DMS153 (cell line): ENCODE data around the gene S100B.

Source experiments
- DNase-seq: peaks from one replicate; lab custom pipeline; 2025; lab: John Stamatoyannopoulos, UW

The S100B gene

DNA sequence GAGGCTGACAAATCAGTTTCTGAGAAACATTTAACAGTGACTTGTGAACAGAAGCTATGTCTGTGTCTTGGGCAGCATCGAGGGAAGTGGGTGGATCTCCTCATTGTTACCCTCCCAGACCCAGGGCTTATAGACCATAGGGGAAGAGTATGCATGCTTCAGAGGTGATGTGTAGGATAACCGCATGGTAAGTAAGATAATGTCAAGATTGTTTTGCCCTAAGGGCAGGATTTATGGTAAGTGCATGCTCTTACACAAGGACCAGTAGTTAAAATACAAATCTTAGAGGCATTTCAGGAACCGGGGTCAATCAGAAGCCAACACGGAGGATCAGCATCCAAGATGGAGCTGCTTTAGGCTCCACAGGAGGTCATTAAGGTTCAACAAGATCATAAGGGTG, 22.8 kb upstream of the S100B start:
- DNase-seq = no peak

GRCh38 chr21:46626975-46627501, 22.2 kb upstream of the S100B start:
- DNase-seq = no peak

DNA sequence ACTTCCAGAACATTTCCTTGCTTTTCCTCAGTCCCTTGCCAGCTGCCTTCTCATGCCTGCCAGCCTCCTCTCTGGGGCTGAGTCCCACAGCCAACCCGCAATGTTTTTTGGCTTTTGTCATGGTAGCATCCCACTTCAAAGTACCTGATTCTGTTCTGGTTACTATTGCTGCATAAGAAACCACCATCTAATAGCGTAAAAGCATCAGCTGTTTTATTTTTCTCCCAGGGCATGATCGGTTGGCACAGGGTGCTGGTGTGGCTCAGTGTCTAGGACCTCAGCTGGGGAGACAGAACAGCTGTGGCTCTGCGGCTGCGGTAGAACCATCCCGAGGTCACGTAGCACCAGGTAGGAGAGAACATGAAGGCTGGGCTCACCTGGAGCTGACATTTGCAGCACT, 21.7 kb upstream of the S100B start:
- DNase-seq = no peak

- DNase-seq = no peak
Measured at GRCh38 chr21:46625759-46626158, 20.9 kb upstream of the S100B start.

DNA sequence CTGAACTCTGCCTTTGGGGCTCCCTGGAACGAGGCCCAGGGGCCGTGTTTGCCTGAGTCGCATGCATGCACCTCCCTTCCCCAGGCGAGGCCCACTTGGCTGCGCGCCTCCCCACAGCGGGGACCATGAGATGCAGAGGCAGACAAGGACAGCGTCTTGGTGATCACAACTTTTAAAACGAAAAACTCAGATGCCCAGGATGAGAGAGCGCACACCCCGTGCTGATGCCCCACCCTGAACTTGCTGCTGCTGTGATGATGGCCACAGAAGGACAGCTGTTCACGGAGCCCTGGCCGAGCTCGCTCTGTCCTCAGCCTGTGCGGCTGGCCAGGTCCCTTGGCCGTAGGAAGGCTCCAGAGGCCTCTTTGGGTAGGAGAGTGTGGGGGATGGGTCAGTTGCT, 19.2 kb upstream of the S100B start:
- no peak for DNase-seq

DNA sequence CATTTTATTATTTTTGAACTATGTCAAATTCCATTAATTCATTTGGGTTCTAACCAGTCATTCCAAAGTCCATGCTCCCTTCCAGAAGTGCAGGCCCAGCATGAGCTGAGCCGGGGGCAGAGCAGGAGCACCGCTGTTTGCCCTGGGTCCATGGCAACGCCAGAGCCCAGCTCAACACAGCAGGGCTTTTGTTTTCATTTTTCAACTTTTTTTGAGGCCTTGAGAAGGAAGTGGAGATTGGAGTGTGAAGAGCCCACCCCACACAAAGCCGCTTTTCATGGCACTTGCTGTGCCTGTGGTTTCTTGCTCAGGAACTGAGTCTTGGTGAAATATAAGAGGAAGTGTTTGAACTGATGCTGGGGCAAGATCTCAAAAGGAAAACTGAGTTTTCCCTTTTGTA, 17.3 kb upstream of the S100B start:
- no peak for DNase-seq

GRCh38 chr21:46621457-46622182, 16.7 kb upstream of the S100B start:
- no peak for DNase-seq

- DNase-seq = no peak
Measured at GRCh38 chr21:46620846-46621245, 16.0 kb upstream of the S100B start.

DNA sequence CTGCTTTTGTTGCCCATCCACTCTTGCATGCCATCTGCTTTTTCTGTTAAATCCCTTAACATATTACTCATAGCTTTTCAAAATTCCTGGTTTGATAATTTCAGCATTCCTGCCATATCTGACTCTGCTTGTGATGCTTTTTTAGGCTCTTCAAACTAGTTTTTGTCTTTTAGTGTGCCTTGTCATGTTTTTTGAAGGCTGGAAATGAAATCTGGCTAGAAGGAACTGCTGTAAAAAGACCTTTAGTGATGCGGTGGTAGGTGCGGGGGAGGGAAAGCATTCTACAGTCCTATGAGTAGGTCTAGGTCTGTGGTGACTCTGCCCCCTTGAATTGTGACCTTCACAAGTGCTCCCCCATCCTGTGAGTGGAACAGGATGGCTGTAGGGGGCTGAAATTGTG, 15.0 kb upstream of the S100B start:
- no peak for DNase-seq

GRCh38 chr21:46618738-46619379, 14.0 kb upstream of the S100B start:
- no peak for DNase-seq

GRCh38 chr21:46617267-46618051, 12.6 kb upstream of the S100B start:
- no peak for DNase-seq

GRCh38 chr21:46616656-46617055, 11.8 kb upstream of the S100B start:
- DNase-seq = no peak

- no peak for DNase-seq
Measured at GRCh38 chr21:46616050-46616449, 11.2 kb upstream of the S100B start.

DNA sequence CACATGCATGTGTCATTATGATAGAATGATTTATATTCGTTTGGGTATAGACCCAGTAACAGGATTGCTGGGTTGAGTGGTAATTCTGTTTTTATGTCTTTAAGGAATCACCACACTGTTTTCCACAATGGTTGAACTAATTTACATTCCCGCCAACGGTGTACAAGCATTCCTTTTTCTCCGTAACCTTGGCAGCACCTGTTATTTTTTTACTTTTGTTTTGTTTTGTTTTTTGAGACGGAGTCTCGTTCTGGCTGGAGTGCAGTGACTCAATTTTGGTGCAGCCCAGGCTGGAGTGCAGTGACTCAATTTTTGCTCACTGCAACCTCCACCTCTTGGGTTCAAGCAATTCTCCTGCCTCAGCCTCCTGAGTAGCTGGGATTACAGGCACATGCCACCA, 8.5 kb upstream of the S100B start:
- DNase-seq = no peak

GRCh38 chr21:46610018-46610701, 5.3 kb upstream of the S100B start:
- no peak for DNase-seq

DNA sequence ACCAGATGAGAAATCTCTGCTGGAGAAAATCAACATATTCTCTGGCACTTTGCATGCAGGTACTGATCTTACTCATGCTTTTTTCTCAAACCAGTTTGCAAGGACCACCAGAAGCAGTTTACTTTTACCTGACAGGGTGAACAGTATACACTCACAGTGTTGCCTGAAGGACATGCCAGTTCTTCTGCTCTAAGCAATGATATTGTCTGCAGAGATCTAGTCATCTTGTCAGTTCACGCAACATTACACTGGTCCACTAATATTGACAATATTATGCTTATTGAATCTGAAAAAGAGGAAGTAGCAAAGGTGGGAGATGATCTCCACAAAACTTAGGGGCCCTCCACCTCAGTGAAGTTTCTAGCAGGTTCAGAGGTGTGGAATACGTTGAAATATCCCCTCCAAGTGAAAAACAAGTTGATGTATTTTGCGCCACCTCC, 3.8 kb upstream of the S100B start:
- no peak for DNase-seq

DNA sequence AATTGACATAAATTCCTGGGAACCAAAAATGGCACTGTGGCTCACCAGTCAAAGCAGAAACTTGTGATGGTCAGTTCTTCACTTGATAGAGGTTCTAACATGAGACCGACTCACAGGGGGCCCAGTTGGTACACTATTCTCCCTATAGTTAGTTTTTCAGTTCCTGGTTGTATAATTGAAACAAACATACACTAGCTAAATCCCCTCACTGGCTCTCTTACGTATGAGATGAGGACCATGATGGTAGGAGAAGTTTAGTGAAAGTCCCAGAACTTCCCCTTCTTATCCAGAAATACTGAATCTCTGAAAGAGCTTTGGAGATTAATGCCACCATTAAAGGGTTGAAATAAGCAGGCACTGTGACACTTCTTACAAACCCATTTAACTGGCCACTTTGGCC, 2.8 kb upstream of the S100B start:
- DNase-seq = no peak

DNA sequence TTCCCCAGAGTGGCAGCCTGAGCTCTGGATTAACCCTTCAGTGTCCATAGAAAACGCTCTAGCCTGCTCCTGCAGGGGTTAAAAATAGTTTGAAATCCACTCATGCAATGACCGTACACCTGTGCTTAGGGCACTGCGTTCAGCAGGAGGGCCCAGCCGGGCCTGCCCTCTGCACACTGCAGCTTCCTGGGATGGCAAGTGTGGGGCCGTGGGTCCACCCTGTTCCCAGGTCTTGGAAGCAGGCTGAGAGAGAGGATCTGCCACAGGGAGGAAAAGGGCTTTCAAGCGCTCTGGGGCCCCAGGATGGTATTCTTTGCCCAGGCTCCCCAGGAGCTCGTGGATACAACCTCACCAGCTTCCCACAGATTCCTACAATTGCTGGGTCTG, 1.5 kb upstream of the S100B start:
- DNase-seq = no peak

- DNase-seq = no peak
Measured at GRCh38 chr21:46605767-46606426, 1.0 kb upstream of the S100B start.

GRCh38 chr21:46604329-46604974, 430 bp downstream of the S100B start:
- DNase-seq = peak; percentile 16

DNA sequence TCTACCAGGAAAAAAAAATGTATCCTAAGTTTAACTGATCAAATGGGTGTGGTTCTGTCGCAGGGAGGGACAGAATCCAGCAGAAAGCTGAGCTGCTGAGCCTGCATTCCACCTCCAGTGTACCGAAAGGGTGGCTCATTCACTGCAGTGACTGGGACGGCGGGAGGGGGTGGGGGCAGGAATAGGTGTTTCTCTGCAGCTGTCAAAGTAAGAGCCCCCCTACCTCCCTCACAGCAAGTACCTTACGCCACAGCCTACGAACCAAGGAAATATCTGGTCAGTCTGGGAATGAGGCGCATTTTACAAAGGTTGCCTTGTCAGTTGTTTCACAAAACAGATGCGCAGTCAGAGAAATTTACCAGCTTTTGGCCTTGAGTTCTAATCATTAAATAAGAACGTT, 1.7 kb downstream of the S100B start:
- DNase-seq = no peak
